ENCODE measurements around the gene SBSN.

DNA sequence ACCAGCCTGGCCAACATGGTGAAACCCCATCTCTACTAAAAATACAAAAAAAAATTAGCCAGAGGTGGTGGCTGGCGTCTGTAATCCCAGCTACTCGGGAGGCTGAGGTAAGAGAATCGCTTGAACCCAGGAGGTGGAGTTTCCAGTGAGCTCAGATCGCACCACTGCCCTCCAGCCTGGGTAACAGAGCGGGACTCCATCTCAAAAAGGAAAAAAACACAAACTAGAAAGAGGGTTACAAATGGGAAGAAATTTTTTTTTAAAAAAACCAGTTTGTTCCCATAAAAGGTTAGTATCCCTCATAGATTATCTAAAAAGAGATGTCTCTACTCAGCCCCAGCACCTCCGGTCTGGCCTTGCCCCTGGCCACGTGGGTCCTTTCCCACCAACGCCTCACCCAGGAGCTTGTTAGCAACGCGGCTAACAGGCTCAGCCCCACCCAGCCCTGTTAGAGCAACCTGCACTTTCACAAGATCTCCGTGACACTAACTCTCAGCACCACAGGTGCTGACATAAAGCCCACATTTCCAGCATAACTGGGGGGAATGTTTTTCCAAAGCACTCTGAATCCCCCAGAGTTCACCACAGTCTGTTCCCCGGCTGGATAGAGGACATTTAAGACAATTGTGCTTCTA lies 19.0 kb downstream of the SBSN start:
- TF ChIP-seq, protein P1, sequence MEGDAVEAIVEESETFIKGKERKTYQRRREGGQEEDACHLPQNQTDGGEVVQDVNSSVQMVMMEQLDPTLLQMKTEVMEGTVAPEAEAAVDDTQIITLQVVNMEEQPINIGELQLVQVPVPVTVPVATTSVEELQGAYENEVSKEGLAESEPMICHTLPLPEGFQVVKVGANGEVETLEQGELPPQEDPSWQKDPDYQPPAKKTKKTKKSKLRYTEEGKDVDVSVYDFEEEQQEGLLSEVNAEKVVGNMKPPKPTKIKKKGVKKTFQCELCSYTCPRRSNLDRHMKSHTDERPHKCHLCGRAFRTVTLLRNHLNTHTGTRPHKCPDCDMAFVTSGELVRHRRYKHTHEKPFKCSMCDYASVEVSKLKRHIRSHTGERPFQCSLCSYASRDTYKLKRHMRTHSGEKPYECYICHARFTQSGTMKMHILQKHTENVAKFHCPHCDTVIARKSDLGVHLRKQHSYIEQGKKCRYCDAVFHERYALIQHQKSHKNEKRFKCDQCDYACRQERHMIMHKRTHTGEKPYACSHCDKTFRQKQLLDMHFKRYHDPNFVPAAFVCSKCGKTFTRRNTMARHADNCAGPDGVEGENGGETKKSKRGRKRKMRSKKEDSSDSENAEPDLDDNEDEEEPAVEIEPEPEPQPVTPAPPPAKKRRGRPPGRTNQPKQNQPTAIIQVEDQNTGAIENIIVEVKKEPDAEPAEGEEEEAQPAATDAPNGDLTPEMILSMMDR (IDR thresholded peaks at IDR 0.05) = no peak
- no peak for TF ChIP-seq POLR2A (IDR thresholded peaks at IDR 0.05)

Measured in gastroesophageal sphincter (tissue), 3 donors.